Upper lobe of right lung (tissue), 1 donor: Measurements from ENCODE around the gene LRRC8E. TPM values are rescaled to one million over a fixed set of nuclear protein-coding genes. Genes with fewer than 3 reads are reported as not detected.
"Not testable (repeated sequence)": the region's sequence is repeated elsewhere in the genome, so short reads cannot be mapped to it uniquely, and the experiment has no call there.

Experiments
- ATAC-seq: fragments of 200-7000 bp; cut with Tn5 transposase; one replicate; pipeline ENCODE4 v1.9.1; 2020; ENCODE audit warnings: mild to moderate bottlenecking, moderate library complexity
- DNase-seq: peaks from one replicate; pipeline ENCODE4 v3.0.0-alpha.2; 2020
- H3K27ac ChIP-seq: fragments of 200-600 bp; one replicate; pipeline ENCODE4 v1.8.0; 2022
- H3K27me3 ChIP-seq: fragments of 200-600 bp; one replicate; pipeline ENCODE4 v1.8.0; 2022; ENCODE audit warnings: mild to moderate bottlenecking
- H3K36me3 ChIP-seq: fragments of 200-600 bp; one replicate; pipeline ENCODE4 v1.8.0; 2022
- H3K4me1 ChIP-seq: fragments of 200-600 bp; one replicate; pipeline ENCODE4 v1.8.0; 2022
- H3K4me3 ChIP-seq: fragments of 200-600 bp; one replicate; pipeline ENCODE4 v1.8.0; 2022; ENCODE audit warnings: mild to moderate bottlenecking
- H3K9me3 ChIP-seq: fragments of 200-600 bp; one replicate; pipeline ENCODE4 v1.8.0; 2022
- intact Hi-C: fragments of 100-400 bp; cut with DNase I; formaldehyde crosslinking; loops from one replicate; pipeline ENCODE4 v1.11.0; 2022
- total RNA-seq: library from RNA; stranded (reverse); fragmentation: NEBNext Ultra II Directional; extraction: Animal tissue kit (Norgen Biotek cat#: 25700); gene quantifications from one replicate; pipeline ENCODE4 v1.2.1, GENCODE V29; 2021
- TF ChIP-seq, protein P1 (sequence below): fragments of 200-600 bp; IDR thresholded peaks from one replicate; pipeline ENCODE4 v1.8.0; 2022; ENCODE audit warnings: antibody characterized with exemption
- donor health status: DM: no; HTN: yes; CAD: no; lungs with severe emphysema.

The LRRC8E gene
- total RNA-seq, 1 donor from 2014 or later, result 11.0 TPM

DNA sequence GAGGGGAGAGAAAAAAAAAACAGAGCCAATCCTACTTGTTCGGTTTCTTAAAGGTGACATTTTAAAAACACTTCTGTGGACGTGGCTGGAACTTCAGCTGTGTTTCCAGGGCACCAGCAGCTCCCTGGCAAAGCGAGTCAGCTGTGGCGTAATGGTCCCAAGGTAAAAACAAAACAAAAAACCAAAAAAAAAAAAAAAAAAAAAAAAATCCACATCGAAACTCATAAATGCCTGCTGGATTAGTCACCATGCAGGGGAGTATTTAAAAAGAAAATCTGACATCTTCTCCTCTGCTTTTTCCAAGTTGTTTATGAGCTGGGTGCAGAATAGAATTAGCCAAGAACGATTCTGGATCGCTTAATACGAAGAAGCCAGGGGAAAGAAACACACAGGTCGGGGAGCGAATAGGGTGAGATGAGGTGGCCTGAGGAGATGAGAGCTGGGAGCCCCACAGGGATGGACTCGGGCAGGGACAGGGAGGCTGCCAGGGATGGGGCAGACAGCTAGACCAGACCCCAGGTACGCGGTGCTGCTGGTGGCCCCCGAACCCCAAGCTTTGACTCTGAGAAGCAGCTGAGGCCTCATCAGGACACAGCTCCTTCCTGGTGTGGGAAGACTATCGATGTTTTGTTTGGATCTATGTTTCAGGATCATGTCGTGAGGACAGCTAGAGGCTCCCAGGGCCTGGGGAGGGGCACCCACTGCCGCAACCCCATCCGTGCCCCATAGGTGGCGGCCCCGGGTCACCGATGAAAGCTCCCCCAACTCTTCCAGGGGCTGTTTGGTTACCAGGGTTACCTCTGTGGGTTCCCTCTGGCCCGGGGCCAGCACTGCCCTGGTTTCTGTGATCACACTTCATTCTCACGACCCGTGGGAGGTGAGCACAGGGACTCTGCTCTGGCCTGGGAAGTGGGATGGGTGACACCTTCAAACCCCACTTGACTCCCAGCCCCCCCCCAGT lies 40.7 kb downstream of the LRRC8E start:
- DNase-seq (no peak), ATAC-seq (no peak)
- intact Hi-C loops, result no loop called here
- TF ChIP-seq, protein P1, sequence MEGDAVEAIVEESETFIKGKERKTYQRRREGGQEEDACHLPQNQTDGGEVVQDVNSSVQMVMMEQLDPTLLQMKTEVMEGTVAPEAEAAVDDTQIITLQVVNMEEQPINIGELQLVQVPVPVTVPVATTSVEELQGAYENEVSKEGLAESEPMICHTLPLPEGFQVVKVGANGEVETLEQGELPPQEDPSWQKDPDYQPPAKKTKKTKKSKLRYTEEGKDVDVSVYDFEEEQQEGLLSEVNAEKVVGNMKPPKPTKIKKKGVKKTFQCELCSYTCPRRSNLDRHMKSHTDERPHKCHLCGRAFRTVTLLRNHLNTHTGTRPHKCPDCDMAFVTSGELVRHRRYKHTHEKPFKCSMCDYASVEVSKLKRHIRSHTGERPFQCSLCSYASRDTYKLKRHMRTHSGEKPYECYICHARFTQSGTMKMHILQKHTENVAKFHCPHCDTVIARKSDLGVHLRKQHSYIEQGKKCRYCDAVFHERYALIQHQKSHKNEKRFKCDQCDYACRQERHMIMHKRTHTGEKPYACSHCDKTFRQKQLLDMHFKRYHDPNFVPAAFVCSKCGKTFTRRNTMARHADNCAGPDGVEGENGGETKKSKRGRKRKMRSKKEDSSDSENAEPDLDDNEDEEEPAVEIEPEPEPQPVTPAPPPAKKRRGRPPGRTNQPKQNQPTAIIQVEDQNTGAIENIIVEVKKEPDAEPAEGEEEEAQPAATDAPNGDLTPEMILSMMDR, result peak; percentile 33
- Histone ChIP-seq H3K9me3 (no peaks in the 10 kb centered on the region), H3K36me3 (peaks cover 39% of the 10 kb centered on the region), H3K27ac (peak overlapping the region; percentile 24), H3K27me3 (no peaks in the 10 kb centered on the region), H3K4me1 (peaks cover 16% of the 10 kb centered on the region), H3K4me3 (no peak overlapping the region)

DNA sequence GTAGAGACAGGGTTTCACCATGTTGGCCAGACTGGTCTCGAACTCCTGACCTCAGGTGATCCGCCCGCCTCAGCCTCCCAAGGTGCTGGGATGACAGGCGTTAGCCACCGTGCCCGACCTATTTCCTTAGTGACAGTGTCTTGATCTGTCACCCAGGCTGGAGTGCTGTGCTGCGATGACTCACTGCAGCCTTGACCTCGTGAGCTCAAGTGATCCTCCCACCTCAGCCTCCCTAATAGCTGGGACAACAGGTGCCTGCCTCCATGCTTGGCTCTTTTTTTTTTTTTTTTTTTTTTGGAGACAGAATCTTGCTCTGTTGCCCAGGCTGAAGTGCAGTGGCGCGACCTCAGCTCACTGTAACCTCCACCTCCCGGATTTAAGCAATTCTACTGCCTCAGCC lies 41.7 kb downstream of the LRRC8E start:
- H3K9me3 ChIP-seq, H3K27ac ChIP-seq, intact Hi-C loops, H3K27me3 ChIP-seq, ATAC-seq, H3K4me3 ChIP-seq, DNase-seq: not testable (repeated sequence)
- H3K36me3 ChIP-seq, result peaks cover 49% of the 10 kb centered on the region
- H3K4me1 ChIP-seq, result peaks cover 11% of the 10 kb centered on the region

DNA sequence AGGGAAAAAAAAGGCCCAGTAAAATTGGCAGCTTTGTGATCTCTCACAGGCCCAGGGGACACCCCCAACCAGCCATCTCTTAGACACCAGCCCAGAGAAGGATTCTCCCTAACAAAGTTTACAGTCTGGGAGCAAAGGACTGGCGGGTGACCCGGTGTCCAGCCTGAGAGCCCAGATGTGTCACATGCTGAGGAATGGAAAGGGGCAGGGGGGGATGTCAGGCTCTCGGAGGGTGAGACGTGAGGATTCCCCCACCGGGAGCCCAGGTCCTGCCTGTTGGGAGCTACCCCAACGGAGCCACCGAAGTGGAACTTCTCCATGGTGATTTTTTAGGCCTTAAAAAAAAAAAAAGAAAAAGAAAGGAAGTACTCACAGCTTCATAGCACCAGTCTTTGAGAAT lies 42.5 kb downstream of the LRRC8E start:
- Histone ChIP-seq H3K36me3 (peaks cover 56% of the 10 kb centered on the region), H3K27ac (peak overlapping the region; percentile 51)
- TF ChIP-seq, protein P1, result no peak

DNA sequence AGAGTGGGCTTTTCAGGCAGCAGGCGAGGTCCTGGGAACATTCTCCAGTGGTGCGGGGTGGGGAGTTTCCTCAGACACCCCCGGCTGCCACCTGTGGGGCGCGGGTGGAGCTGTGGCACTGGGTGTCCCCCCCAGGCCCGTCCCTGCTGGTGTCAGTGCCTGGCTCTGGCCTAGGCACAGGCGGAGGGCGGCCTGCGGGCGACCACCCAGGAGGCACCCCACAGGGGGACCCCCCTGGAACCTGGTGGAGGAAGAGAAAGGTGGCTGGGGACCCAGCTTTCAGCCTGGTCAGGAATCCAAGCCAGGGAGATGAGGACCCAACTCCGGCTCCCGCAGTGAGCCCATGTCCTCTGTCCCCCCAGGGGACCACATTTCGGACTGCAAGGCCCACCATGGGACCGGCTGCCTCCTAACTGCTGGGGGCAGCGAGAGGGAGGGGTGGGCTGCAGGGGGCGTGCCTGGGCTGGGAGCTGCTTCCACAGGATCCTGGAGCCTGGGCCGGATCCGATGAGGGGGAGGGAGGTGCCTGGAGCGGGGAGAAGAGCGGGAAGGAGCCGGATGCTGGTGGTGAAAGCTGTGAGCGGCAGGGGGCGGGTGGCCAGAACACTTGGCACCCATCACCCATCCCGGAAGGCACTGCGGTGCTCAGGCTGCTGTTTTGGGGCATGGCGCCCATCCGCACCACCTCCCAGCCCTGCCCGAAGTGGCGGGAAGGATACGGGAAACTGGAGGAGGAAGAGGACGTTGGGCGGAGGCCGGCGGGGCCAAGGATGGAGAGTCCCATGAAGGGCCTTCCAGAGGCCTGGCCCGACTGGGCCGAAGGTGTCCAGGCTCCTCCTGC lies 43.1 kb downstream of the LRRC8E start:
- intact Hi-C loops, result no loop called here
- Histone ChIP-seq H3K27me3 (no peaks in the 10 kb centered on the region), H3K36me3 (peaks cover 63% of the 10 kb centered on the region), H3K27ac (peak overlapping the region; percentile 51), H3K4me3 (no peak overlapping the region), H3K4me1 (peaks cover 4% of the 10 kb centered on the region), H3K9me3 (no peaks in the 10 kb centered on the region)
- DNase-seq (no peak), ATAC-seq (no peak)
- TF ChIP-seq, protein P1, result no peak

More for the DNA sequence above, 42.5 kb downstream of the LRRC8E start:
- intact Hi-C loops, result no loop called here
- no peak for ATAC-seq
- H3K9me3 ChIP-seq, result no peaks in the 10 kb centered on the region
- no peak for DNase-seq
- no peak overlapping the region for H3K4me3 ChIP-seq
- H3K4me1 ChIP-seq, result peaks cover 8% of the 10 kb centered on the region
- no peaks in the 10 kb centered on the region for H3K27me3 ChIP-seq

DNA sequence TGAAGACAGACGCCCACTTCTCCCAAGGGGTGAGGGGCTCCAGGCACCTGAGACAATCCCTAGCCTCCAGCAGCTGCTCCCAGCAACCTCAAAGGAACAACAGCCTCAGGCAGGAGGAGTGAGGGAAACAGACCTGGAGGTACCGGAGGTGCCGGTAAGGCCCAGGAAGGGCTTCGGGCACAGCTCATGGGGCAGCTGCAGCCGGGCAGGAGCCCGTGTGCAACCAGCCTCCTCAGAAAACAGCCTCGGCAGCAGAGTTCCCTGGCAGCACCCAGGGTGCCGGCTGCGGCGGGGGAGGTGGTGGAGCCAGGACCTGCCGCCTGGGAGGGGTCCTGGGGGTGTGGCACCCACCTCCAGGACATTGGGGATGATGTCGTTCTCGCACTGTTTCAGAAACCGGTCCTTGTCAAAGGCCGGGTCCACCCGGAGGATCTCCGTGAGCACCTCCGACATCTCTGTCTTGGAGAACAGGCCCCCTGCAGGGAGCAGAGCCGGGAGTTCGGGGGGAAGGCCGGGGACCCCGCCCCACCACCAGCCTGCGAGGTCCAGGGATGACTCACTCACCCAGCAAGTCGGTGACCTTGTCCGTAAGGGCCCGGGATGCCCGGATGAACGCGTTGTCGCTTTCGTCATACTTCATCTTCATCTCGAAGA lies 44.1 kb downstream of the LRRC8E start:
- DNase-seq (no peak), ATAC-seq (no peak)
- Histone ChIP-seq H3K4me3 (no peak overlapping the region), H3K27ac (no peak overlapping the region), H3K4me1 (no peaks in the 10 kb centered on the region), H3K27me3 (no peaks in the 10 kb centered on the region), H3K9me3 (no peaks in the 10 kb centered on the region), H3K36me3 (peaks cover 72% of the 10 kb centered on the region)
- intact Hi-C loops, result no loop called here
- TF ChIP-seq, protein P1, result no peak
